ENCODE data around the gene NPAS2.

DNA sequence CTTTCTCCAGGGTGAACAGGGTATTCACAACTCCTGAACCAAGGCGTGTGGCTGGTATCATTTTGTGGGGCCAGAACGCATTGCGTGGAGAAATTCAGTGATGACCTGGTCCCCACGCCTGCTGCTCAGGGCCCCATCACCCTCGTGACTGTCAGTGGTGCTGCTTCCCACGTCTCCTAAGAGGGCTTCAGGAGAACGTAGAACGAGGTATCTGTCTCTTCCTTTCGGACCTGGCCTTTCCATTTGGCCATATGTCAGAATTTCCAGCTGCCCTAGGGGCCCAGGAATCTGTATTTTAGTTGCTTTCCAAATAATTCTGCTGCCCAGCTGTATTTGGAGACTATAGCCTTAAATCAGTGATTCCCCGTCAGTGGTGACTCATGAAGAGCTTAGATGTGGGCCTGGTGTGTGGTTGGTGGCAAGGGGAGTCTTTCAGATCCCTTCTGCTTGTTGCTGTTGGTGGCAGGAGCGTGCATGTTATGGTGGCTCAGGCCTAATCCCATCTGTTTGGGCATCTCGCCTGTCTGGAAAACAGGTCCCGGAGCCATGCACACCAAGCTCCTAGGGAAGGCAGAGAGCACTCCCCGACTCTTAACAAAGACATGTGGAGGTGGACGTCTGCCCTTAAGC, 56.4 kb downstream of the NPAS2 start:
- TF ChIP-seq TAF1 (IDR thresholded peaks at IDR 0.05; ENCODE audit: borderline replicate concordance, low read depth, low read length): no peak
- TF ChIP-seq POLR2AphosphoS5 (IDR thresholded peaks at IDR 0.05; ENCODE audit: low read depth, low read length): no peak

Measured in SK-N-SH (cell line).